Measurements from ENCODE around the gene SLC39A2. TPM values are rescaled to one million over a fixed set of nuclear protein-coding genes. Genes with fewer than 3 reads are reported as not detected.
"Not testable (repeated sequence)": the region's sequence is repeated elsewhere in the genome, so short reads cannot be mapped to it uniquely, and the experiment has no call there.

Gene SLC39A2
- total RNA-seq, 2 experiments from 2014 or later: 0.16 to 0.44 TPM

DNA sequence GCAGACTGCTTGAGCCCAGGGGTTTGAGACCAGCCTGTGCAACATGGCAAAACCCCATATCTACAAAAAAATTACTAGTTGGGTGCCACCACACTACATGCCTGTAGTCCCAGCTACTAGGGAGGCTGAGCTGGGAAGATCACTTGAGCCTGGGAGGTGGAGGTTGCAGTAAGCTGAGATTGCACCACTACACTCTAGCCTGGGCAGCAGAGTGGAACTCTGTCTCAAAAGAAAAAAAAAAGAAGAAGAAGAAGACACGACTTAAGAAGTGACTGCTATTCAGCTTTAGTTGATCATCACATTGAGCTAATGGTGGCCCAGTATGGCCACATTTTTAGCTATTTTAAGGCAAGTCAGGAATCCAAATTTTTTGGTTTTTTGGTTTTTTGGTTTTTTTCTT, 18.2 kb upstream of the SLC39A2 start:
- ATAC-seq (no peak), DNase-seq (no peak)
- H3K9me3 Mint-ChIP-seq (ENCODE audit: low read depth): no peaks in the 10 kb centered on the region
- H3K4me3 Mint-ChIP-seq: no peak overlapping the region
- H3K4me1 Mint-ChIP-seq: peaks cover 2% of the 10 kb centered on the region
- peaks cover 17% of the 10 kb centered on the region for H3K27me3 Mint-ChIP-seq
- no peak overlapping the region for H3K27ac Mint-ChIP-seq
- H3K36me3 Mint-ChIP-seq: no peaks in the 10 kb centered on the region
- CTCF ChIA-PET: interaction anchor here (1.0 to 1.3 kb wide), 3 partner anchors 9 to 34 kb away, joined by 3 to 7 read pairs (median 3); no protein-coding TSS in a partner anchor

DNA sequence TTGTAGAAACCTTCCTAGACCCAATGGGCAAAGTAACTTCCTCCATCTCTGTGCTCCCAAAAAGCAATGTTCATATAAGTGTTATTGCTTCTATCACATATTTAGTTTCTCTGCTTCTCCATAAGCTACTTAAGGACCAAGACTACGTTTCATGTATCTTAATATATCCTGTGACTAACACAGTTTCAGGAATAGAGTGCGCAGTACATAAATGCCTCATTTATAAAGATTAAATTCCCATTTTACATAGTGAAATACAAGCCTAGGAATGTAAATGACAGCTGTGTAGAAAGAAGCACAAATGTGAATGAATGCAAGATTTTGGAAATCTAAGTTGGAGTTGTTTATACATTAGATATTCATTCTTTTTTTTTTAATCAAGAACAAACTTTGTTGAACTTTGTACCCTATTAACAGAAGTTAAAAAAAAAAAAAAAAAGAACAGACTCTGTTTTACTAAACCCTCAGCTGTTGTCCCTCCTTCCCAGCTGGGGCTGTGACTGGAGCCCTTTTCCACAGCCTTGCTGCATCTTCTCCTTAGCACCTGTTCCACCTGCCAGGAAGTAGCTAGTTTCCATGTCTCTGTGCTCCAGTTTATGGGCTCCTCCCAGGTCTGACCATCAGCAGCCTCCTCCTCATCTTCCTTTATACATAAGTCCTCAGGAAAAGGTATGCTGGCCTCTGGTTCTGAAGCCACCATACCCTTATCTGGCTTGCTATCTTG, 16.3 kb upstream of the SLC39A2 start:
- no peaks in the 10 kb centered on the region for H3K9me3 Mint-ChIP-seq (ENCODE audit: low read depth)
- H3K36me3 Mint-ChIP-seq: no peaks in the 10 kb centered on the region
- no peak overlapping the region for H3K27ac Mint-ChIP-seq
- CTCF ChIA-PET: interaction anchor here (1.0 to 3.6 kb wide), 4 partner anchors 9 to 125 kb away, joined by 3 to 20 read pairs (median 4); no protein-coding TSS in a partner anchor
- ATAC-seq: no peak
- H3K27me3 Mint-ChIP-seq: peaks cover 17% of the 10 kb centered on the region
- DNase-seq: no peak
- H3K4me1 Mint-ChIP-seq: peaks cover 4% of the 10 kb centered on the region
- no peak overlapping the region for H3K4me3 Mint-ChIP-seq

DNA sequence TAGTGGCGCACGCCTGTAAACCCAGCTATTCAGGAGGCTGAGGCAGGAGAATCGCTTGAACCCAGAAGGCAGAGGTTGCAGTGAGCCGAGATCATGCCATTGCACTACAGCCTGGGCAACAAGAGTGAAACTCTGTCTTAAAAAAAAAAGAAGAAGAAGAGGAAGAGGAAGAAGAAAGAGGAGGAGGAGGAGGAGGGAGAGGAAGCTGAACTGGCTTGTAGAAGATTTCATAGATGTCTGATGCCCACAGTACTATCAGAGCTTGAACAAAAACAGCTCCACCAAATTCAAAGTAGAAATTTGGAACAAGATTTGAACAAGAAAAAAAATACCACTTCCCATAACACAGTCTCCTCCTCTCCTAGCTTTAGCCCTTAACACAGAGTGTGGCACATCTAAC, 13.4 kb upstream of the SLC39A2 start:
- H3K9me3 Mint-ChIP-seq (ENCODE audit: low read depth); H3K27me3 Mint-ChIP-seq; H3K36me3 Mint-ChIP-seq; H3K27ac Mint-ChIP-seq; H3K4me3 Mint-ChIP-seq; ATAC-seq; DNase-seq: not testable (repeated sequence)
- peaks cover 20% of the 10 kb centered on the region for H3K4me1 Mint-ChIP-seq
- CTCF ChIA-PET: interaction anchor here (0.6 to 1.0 kb wide), 2 partner anchors 13 to 14 kb away, joined by 3 read pairs; no protein-coding TSS in a partner anchor

DNA sequence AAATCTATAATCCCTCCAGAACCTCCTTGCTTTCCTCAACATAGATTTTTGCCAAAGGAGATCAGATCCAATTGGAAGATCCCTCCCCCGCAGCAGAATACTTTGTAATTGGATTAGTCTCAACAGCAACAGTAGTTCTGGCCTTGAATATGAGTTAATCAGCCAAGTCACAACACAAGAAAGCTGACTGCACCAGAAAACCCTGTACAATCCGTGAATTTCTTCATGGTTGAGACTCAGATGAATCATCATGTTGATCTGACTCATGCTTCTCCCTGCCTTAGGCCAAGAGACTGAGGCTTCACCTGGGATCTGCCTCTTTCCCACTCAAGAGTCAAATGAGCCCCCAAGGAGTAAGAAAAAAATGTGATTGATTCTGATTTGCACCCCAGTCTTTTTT, 12.3 kb upstream of the SLC39A2 start:
- no peaks in the 10 kb centered on the region for H3K9me3 Mint-ChIP-seq (ENCODE audit: low read depth)
- ATAC-seq (no peak), DNase-seq (no peak)
- H3K4me3 Mint-ChIP-seq: no peak overlapping the region
- no peak overlapping the region for H3K27ac Mint-ChIP-seq
- H3K36me3 Mint-ChIP-seq: peaks cover 3% of the 10 kb centered on the region
- peaks cover 2% of the 10 kb centered on the region for H3K27me3 Mint-ChIP-seq
- H3K4me1 Mint-ChIP-seq: peaks cover 30% of the 10 kb centered on the region
- CTCF ChIA-PET: interaction anchor here (2.9 kb wide), 1 partner anchor 15 kb away, joined by 27 read pairs; no protein-coding TSS in a partner anchor

DNA sequence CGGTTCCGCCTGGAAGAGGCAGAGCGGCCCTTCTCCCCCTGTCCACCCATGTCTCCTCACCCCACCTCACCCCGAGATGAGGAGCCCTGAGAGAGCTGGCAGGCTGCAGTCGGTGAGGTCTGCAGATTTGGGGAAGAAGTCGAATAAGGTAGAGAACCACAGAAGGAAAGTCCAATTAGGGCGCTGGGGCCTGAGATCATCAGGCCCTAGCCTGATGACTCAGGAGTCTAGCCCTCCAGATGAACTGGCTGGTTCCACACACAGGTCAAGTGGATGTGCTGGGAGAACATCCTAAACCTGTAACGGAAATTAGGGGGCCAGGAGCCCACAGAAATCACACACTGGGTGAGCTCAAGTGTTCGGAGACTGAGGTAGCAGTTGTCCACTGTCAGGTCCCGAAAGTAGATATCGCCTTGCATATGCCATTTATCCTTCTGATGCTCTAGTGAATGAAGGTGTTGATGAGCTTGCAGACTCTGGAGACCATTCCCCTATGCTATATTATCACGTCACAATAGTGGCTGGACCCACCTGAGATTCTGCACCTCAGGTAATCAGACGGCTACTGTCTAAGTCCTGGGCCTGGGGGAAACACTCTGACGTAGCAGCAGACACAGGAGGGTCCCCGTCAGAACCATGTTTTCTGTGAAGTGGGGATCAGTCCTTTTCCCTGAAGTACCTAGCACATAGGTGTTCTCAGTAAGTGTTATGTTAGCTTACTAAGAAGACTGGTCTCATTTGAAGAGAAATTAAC, 10.2 kb upstream of the SLC39A2 start:
- CTCF ChIA-PET: interaction anchor here (0.6 to 2.9 kb wide), 5 partner anchors 17 to 131 kb away, joined by 3 to 27 read pairs (median 4); no protein-coding TSS in a partner anchor
- no peak for ATAC-seq
- H3K27ac Mint-ChIP-seq: peak overlapping the region; percentile 52

DNA sequence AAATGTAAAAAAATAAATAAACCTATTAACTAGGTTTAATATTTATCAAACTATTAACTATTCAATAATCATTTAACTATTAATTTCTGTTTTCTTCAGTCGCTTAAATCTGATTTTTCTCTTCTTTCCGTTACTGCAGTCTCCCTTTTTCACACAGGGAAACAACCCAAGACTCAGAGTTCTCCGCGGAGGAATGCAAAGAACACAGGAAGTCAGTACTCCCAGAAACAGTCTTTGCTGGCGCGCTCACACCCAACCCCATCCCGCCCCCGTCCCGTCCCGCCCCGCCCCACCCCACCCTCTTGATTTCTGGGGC, 9.7 kb upstream of the SLC39A2 start:
- Mint-ChIP-seq H3K9me3 (ENCODE audit: low read depth) (no peaks in the 10 kb centered on the region), H3K27me3 (peaks cover 2% of the 10 kb centered on the region), H3K4me3 (peak overlapping the region; percentile 91), H3K36me3 (peaks cover 22% of the 10 kb centered on the region), H3K27ac (peak overlapping the region; percentile 85), H3K4me1 (peaks cover 41% of the 10 kb centered on the region)
- CTCF ChIA-PET: interaction anchor here (0.6 to 2.9 kb wide), 4 partner anchors 16 to 103 kb away, joined by 3 to 27 read pairs (median 4); no protein-coding TSS in a partner anchor
- no peak for DNase-seq
- no peak for ATAC-seq

More for the DNA sequence above, 10.2 kb upstream of the SLC39A2 start:
- Mint-ChIP-seq H3K9me3 (ENCODE audit: low read depth) (no peaks in the 10 kb centered on the region), H3K27me3 (peaks cover 2% of the 10 kb centered on the region), H3K4me1 (peaks cover 39% of the 10 kb centered on the region), H3K4me3 (peak overlapping the region; percentile 91), H3K36me3 (peaks cover 17% of the 10 kb centered on the region)
- no peak for DNase-seq

DNA sequence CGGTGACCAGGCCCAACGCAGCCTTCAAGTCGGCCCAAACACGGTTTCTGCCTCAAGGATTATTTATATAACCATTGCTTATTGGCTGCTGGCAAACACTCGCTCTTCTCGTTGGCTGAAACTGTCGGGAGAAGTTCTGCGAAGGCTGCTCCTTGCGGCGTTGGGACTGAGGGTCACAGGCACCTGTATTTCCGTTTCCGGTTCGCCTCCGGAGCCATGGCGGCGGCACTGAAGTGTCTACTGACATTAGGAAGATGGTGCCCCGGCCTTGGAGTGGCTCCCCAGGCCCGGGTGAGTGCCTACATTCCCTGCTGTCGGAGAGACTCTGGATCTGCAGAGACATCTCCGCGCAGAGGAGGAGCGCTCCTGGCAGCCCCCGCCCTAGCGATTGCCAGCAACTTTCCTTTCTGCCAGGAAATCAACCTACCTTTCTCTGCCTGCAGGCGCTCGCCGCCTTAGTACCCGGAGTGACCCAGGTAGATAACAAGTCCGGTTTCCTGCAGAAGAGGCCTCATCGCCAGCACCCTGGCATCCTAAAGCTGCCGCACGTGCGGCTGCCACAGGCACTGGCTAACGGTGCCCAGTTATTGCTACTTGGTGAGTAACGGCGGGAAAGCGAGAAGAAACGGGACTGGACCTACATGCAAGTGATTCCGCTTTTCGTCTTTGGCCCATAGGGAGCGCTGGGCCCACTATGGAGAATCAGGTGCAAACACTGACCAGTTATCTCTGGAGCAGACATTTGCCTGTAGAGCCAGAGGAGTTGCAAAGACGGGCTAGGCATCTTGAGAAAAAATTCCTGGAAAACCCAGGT, 9.1 kb upstream of the SLC39A2 start, which contains the start of gene METTL17:
Gene METTL17, plus strand, starts transcription at position 194 of the 814 bp plus-strand sequence. Its CDS starts 23 bp downstream, at position 217.
- Mint-ChIP-seq H3K4me3 (peak within 1 kb of the TSS; percentile 91), H3K9me3 (ENCODE audit: low read depth) (no peaks in the 10 kb centered on the region), H3K27ac (peak within 1 kb of the TSS; percentile 85), H3K36me3 (peaks cover 27% of the 10 kb centered on the region), H3K27me3 (peaks cover 1% of the 10 kb centered on the region), H3K4me1 (peaks cover 47% of the 10 kb centered on the region)
- CTCF ChIA-PET: interaction anchor here (1.2 to 2.9 kb wide), 2 partner anchors 18 to 102 kb away, joined by 4 to 27 read pairs; no protein-coding TSS in a partner anchor
- DNase-seq (peak; percentile 95), ATAC-seq (peak; percentile 97)

DNA sequence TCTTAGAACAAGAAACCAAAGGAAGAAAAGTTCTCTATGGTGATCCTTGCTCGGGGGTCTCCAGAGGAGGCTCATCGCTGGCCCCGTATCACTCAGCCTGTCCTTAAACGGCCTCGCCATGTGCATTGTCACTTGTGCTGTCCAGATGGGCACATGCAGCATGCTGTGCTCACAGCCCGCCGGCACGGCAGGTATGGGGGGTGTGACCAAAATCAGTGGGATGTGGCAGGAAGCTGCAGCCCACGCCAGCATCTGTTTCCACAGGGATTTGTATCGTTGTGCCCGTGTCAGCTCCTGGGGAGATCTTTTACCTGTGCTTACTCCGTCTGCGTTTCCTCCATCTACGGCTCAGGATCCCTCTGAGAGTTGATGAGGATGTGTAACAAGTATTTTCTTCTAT, 2.6 kb upstream of the SLC39A2 start:
- Mint-ChIP-seq H3K27ac (no peak overlapping the region), H3K4me1 (peaks cover 21% of the 10 kb centered on the region), H3K36me3 (peaks cover 44% of the 10 kb centered on the region), H3K27me3 (no peaks in the 10 kb centered on the region), H3K9me3 (ENCODE audit: low read depth) (no peaks in the 10 kb centered on the region), H3K4me3 (no peak overlapping the region)
- no peak for DNase-seq
- CTCF ChIA-PET: interaction anchor here (0.9 to 4.6 kb wide), 3 partner anchors 9 to 25 kb away, joined by 3 to 21 read pairs (median 15); no protein-coding TSS in a partner anchor
- ATAC-seq: no peak

DNA sequence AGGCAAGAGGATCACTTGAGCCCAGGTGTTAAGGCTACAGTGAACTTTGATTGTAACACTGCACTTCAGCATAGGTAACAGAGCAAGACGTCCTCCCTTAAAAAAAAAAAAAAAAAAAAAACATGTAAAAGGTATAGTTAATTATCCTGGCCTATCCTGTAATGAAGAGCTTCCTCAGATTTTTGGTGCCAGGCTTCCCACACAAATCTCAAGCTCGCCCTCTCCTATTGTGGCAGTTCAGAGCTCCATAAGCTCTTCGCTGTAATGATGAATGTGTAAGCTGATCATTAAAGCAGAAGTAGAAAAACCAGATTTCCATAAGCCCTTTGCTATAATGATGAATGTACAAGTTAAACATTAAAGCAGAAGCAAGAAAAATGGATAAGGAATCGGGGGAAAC, 2.0 kb upstream of the SLC39A2 start:
- Mint-ChIP-seq H3K4me3 (no peak overlapping the region), H3K27ac (no peak overlapping the region), H3K27me3 (no peaks in the 10 kb centered on the region), H3K4me1 (peaks cover 15% of the 10 kb centered on the region), H3K36me3 (peaks cover 40% of the 10 kb centered on the region), H3K9me3 (ENCODE audit: low read depth) (no peaks in the 10 kb centered on the region)
- CTCF ChIA-PET: interaction anchor here (1.2 to 4.6 kb wide), 4 partner anchors 18 to 107 kb away, joined by 3 to 21 read pairs (median 10); no protein-coding TSS in a partner anchor
- ATAC-seq (no peak), DNase-seq (no peak)

DNA sequence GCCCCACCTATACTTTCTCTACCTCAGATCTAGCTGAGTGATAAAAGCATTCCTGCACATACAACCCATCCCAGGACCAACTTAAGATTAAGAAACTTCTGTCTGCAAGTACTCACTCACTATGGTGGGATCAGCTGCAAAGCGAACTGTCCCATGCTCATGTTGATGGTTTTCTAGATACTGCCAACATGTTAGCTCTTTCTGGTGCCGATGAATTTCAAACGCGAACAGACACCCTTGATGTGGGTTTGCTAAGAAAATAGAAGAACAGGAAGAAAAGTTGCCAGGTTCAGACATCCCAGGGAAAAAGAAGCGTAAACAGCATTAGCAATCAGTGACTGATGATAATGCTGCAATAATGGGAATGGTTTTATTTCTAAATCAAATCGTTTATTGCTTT, 1.5 kb upstream of the SLC39A2 start:
- ATAC-seq (no peak), DNase-seq (no peak)
- no peaks in the 10 kb centered on the region for H3K27me3 Mint-ChIP-seq
- no peak overlapping the region for H3K27ac Mint-ChIP-seq
- H3K4me1 Mint-ChIP-seq: peaks cover 12% of the 10 kb centered on the region
- CTCF ChIA-PET: interaction anchor here (0.7 to 4.6 kb wide), 5 partner anchors 18 to 107 kb away, joined by 3 to 21 read pairs (median 5); partner anchors contain the start of gene NDRG2
- no peaks in the 10 kb centered on the region for H3K9me3 Mint-ChIP-seq (ENCODE audit: low read depth)
- peaks cover 35% of the 10 kb centered on the region for H3K36me3 Mint-ChIP-seq
- H3K4me3 Mint-ChIP-seq: no peak overlapping the region

DNA sequence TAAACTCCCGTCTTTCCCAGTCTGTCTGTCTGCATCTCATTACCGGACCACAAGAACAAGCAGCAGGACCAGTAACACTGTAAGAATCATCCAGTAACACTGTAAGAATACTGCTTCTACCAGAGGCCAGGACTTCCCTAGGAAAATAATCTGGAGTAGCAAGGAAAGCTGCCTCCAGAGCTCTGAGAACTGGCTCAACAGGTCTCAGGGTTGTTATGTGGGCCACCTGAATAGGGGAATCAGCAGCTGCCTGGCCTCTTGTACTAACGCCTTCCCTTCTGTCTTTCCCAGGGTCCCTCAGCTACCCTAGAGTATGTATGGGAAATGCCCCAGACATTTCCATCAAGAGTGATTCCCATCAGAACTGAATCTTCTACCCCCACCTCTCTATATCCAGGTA, 954 bp upstream of the SLC39A2 start:
- ATAC-seq (no peak), DNase-seq (no peak)
- Mint-ChIP-seq H3K9me3 (ENCODE audit: low read depth) (no peaks in the 10 kb centered on the region), H3K4me3 (no peak overlapping the region), H3K27me3 (no peaks in the 10 kb centered on the region), H3K4me1 (peaks cover 11% of the 10 kb centered on the region), H3K36me3 (peaks cover 32% of the 10 kb centered on the region), H3K27ac (no peak overlapping the region)
- CTCF ChIA-PET: interaction anchor here (0.7 to 4.6 kb wide), 5 partner anchors 17 to 106 kb away, joined by 3 to 21 read pairs (median 5); partner anchors contain the start of gene NDRG2

DNA sequence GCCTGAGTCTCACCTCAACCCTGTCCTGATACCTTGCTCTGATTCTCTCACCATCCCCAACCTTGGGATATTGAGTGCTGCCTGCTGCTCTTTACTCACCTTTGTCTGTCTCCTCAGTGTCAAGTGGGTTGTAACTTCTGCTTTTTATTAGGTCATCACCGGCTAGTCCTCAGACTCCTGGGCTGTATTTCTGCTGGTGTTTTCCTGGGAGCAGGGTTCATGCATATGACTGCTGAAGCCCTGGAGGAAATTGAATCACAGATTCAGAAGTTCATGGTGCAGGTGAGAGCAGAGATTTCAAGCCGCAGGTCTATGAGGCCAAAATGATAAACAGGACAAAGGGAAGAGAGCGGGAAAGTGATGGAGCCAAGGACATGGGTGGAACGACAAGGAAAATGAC, 498 bp downstream of the SLC39A2 start:
- Mint-ChIP-seq H3K27me3 (no peaks in the 10 kb centered on the region), H3K9me3 (ENCODE audit: low read depth) (no peaks in the 10 kb centered on the region), H3K4me3 (no peak overlapping the region), H3K27ac (no peak overlapping the region), H3K4me1 (peaks cover 5% of the 10 kb centered on the region), H3K36me3 (peaks cover 22% of the 10 kb centered on the region)
- CTCF ChIA-PET: interaction anchor here (4.4 to 4.6 kb wide), 2 partner anchors 16 to 28 kb away, joined by 15 to 21 read pairs; no protein-coding TSS in a partner anchor
- DNase-seq (no peak), ATAC-seq (no peak)

Measured in activated CD8-positive, alpha-beta memory T cell treated with anti-CD3 and anti-CD28 coated beads, Interleukin-2, amount 10 ng/mL, durations not matched to agents 7 days and 5 days (primary cell).